ENCODE results near the gene MKNK2.

Gene MKNK2

GRCh38 chr19:2021453-2022140 is 29.4 kb downstream of the MKNK2 start:
- DNase-seq = no peak

- DNase-seq = no peak
Observed at GRCh38 chr19:2018752-2019151, 32.3 kb downstream of the MKNK2 start.

GRCh38 chr19:2016041-2016807 is 34.8 kb downstream of the MKNK2 start:
- DNase-seq = peak; percentile 67

- no peak for DNase-seq
Observed at GRCh38 chr19:2015608-2015950, 35.5 kb downstream of the MKNK2 start, which contains the start of gene BTBD2. BTBD2 (minus strand) TSS chr19:2015714; CDS start chr19:2015703, 11 bp downstream.

- no peak for DNase-seq
Observed at GRCh38 chr19:2014731-2015607, 36.1 kb downstream of the MKNK2 start.

GRCh38 chr19:2014131-2014571 is 36.9 kb downstream of the MKNK2 start:
- no peak for DNase-seq

GRCh38 chr19:2013683-2013961 is 37.4 kb downstream of the MKNK2 start:
- DNase-seq = no peak

- DNase-seq = no peak
Observed at GRCh38 chr19:2012941-2013682, 37.9 kb downstream of the MKNK2 start.

GRCh38 chr19:2011169-2011568 is 39.9 kb downstream of the MKNK2 start:
- no peak for DNase-seq

GRCh38 chr19:2010135-2010668 is 40.8 kb downstream of the MKNK2 start:
- no peak for DNase-seq

- DNase-seq = no peak
Observed at GRCh38 chr19:2003874-2004273, 47.2 kb downstream of the MKNK2 start.

- DNase-seq = no peak
Observed at GRCh38 chr19:1999856-2000515, 51.1 kb downstream of the MKNK2 start.

- no peak for DNase-seq
Observed at GRCh38 chr19:1998712-1999708, 52.0 kb downstream of the MKNK2 start.

- no peak for DNase-seq
Observed at GRCh38 chr19:1997353-1998233, 53.5 kb downstream of the MKNK2 start.

- DNase-seq = no peak
Observed at GRCh38 chr19:1992759-1993260, 58.2 kb downstream of the MKNK2 start.

GRCh38 chr19:1991018-1991913 is 59.8 kb downstream of the MKNK2 start:
- DNase-seq = peak; percentile 49

GRCh38 chr19:1990230-1991017 is 60.6 kb downstream of the MKNK2 start:
- no peak for DNase-seq
